GM12801 (cell line): ENCODE data around the gene IP6K2.

Source experiments
- CTCF ChIP-seq: IDR thresholded peaks from one replicate; pipeline ENCODE4 v1.5.1; 2011; ENCODE audit warnings: control low read depth; ENCODE audit not compliant: insufficient read length; ENCODE audit errors: extremely low read depth

The IP6K2 gene

GRCh38 chr3:48688032-48688736, 28.8 kb downstream of the IP6K2 start:
- no peak for TF ChIP-seq CTCF

GRCh38 chr3:48687220-48687678, 29.8 kb downstream of the IP6K2 start:
- TF ChIP-seq CTCF: no peak

GRCh38 chr3:48686538-48687219, 30.3 kb downstream of the IP6K2 start:
- no peak for TF ChIP-seq CTCF

GRCh38 chr3:48685603-48686511, 31.2 kb downstream of the IP6K2 start, which contains the start of gene NCKIPSD:
Gene NCKIPSD (minus strand): TSS chr3:48685915. CDS start chr3:48685807, 108 bp downstream.
- no peak for TF ChIP-seq CTCF

GRCh38 chr3:48685293-48685602, 31.8 kb downstream of the IP6K2 start:
- TF ChIP-seq CTCF: no peak

GRCh38 chr3:48684480-48685143, 32.4 kb downstream of the IP6K2 start:
- TF ChIP-seq CTCF: no peak

GRCh38 chr3:48684054-48684349, 33.0 kb downstream of the IP6K2 start:
- TF ChIP-seq CTCF: no peak
